HL-60 (cell line): ENCODE measurements around the gene ALPK1.

Experiments used
- GABPA ChIP-seq: IDR thresholded peaks from 2 replicates; pipeline ENCODE4 v1.6.1; 2012; ENCODE audit warnings: low read depth
- POLR2AphosphoS5 ChIP-seq: IDR thresholded peaks from 2 replicates; pipeline ENCODE4 v1.6.1; 2012; ENCODE audit warnings: low read depth
- SPI1 ChIP-seq: IDR thresholded peaks from 2 replicates; pipeline ENCODE4 v1.6.1; 2012; ENCODE audit warnings: low read depth, mild to moderate bottlenecking, borderline replicate concordance
- TF ChIP-seq, protein P1 (sequence below): IDR thresholded peaks from 2 replicates; pipeline ENCODE4 v1.6.1; 2012; ENCODE audit warnings: low read depth; ENCODE audit not compliant: insufficient replicate concordance
- TF ChIP-seq, protein P2 (sequence below): IDR thresholded peaks from one replicate; pipeline ENCODE4 v1.5.1; 2011; ENCODE audit warnings: low read length, control low read depth, inconsistent platforms; ENCODE audit not compliant: insufficient read depth

DNA sequence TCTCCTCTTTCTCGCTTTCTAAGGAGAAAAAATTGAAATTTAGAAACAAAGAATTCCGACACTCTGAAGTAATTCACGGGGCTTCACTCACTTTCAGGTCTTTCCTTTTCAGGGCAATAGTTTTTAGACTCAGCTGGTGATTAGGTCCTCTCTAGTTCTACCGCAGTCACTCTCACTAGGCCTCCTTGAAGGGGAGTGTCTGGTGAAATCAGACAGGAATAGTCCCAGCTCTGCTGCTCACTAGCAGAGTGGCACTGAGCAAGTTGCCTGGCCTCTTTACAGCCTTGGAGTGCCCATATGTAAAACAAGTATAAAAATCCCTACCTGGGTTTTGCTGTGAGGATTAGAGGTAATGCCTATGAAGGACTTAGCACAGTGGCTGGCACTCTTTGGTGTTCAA, 154.7 kb downstream of the ALPK1 start:
- TF ChIP-seq, protein P1, sequence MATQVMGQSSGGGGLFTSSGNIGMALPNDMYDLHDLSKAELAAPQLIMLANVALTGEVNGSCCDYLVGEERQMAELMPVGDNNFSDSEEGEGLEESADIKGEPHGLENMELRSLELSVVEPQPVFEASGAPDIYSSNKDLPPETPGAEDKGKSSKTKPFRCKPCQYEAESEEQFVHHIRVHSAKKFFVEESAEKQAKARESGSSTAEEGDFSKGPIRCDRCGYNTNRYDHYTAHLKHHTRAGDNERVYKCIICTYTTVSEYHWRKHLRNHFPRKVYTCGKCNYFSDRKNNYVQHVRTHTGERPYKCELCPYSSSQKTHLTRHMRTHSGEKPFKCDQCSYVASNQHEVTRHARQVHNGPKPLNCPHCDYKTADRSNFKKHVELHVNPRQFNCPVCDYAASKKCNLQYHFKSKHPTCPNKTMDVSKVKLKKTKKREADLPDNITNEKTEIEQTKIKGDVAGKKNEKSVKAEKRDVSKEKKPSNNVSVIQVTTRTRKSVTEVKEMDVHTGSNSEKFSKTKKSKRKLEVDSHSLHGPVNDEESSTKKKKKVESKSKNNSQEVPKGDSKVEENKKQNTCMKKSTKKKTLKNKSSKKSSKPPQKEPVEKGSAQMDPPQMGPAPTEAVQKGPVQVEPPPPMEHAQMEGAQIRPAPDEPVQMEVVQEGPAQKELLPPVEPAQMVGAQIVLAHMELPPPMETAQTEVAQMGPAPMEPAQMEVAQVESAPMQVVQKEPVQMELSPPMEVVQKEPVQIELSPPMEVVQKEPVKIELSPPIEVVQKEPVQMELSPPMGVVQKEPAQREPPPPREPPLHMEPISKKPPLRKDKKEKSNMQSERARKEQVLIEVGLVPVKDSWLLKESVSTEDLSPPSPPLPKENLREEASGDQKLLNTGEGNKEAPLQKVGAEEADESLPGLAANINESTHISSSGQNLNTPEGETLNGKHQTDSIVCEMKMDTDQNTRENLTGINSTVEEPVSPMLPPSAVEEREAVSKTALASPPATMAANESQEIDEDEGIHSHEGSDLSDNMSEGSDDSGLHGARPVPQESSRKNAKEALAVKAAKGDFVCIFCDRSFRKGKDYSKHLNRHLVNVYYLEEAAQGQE, result no peak
- TF ChIP-seq, protein P2, sequence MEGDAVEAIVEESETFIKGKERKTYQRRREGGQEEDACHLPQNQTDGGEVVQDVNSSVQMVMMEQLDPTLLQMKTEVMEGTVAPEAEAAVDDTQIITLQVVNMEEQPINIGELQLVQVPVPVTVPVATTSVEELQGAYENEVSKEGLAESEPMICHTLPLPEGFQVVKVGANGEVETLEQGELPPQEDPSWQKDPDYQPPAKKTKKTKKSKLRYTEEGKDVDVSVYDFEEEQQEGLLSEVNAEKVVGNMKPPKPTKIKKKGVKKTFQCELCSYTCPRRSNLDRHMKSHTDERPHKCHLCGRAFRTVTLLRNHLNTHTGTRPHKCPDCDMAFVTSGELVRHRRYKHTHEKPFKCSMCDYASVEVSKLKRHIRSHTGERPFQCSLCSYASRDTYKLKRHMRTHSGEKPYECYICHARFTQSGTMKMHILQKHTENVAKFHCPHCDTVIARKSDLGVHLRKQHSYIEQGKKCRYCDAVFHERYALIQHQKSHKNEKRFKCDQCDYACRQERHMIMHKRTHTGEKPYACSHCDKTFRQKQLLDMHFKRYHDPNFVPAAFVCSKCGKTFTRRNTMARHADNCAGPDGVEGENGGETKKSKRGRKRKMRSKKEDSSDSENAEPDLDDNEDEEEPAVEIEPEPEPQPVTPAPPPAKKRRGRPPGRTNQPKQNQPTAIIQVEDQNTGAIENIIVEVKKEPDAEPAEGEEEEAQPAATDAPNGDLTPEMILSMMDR, result no peak
- TF ChIP-seq GABPA, result no peak
- TF ChIP-seq POLR2AphosphoS5, result no peak
- TF ChIP-seq SPI1, result no peak
